GM21619 (cell line): ENCODE data around the gene UBAP2.
"Not testable (repeated sequence)": the region's sequence is repeated elsewhere in the genome, so short reads cannot be mapped to it uniquely, and the experiment has no call there.

Experiments used
- ATAC-seq: cut with Tn5 transposase; IDR thresholded peaks from one replicate; pipeline ENCODE4 v1.9.1; 2021; ENCODE audit not compliant: unreplicated experiment

UBAP2 gene

GRCh38 chr9:34049630-34050384 lies 1.1 kb upstream of the UBAP2 start:
- no peak for ATAC-seq

- ATAC-seq, result peak; percentile 29
These were observed 592 bp downstream of the UBAP2 start for GRCh38 chr9:34047864-34048726.

DNA sequence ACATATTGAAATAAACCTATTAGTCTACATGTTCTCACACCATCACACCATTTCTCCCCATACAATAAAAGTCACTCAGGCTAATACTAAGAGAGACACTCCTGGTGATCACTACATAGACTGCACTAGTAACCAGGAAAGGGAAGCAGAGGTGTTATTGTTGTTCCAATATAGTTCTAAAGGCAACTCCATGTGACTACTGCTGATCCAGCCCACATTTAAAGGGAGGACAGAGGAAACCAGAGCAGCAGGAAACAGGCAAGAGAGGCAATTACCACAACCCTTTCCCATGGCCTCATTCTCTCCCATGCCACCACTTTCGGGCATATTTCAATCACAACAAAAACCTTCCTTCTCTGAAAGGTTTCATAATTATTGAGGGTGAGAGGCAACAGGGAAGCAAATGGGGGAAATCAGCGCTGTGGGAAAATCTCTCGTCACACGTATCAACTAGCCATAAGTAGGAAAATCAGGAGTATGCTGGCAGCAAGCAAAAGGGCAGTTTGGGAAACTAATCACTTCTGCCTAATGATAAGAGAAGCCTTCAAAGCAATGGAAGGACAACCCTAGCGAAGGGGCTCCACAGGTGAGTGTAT lies 1.8 kb downstream of the UBAP2 start:
- ATAC-seq, result no peak

DNA sequence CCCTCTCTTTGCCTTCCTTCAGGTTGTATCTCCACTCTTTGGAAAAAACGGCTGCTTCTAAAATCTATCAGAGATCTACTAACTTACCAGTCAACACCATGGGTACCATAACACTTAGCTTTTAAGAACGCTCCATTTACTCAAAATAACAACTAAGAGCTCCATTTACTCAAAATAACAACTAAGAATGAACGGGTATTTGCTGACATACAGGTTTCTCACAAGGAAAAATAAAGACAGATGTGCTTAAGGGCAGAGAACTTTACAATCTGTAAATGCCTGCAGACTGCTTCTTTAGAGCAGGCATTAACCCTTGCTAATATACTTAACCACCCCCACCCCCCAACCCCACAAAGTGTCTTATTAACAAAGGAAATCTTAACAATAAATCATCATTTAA lies 2.8 kb downstream of the UBAP2 start:
- no peak for ATAC-seq

DNA sequence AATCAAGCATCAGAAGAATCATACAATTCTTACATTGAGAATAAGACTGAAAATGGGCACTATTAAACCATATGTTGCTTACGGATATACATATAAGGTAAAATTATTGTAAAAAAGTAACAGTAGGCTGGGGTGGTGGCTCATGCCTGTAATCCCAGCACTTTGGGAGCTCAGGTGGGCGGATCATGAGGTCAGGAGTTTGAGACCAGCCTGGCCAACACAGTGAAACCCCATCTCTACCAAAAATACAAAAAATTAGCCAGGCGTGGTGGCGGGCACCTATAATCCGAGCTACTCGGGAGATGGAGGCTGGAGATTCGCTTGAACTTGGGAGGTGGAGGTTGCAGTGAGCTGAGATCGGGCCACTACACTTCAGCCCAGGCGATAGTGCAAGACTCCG lies 6.6 kb downstream of the UBAP2 start:
- not testable (repeated sequence) for ATAC-seq

GRCh38 chr9:34038851-34039250 lies 9.8 kb downstream of the UBAP2 start:
- ATAC-seq, result not testable (repeated sequence)

GRCh38 chr9:34037626-34038025 lies 11.1 kb downstream of the UBAP2 start:
- no peak for ATAC-seq

- ATAC-seq, result no peak
These were observed 12.1 kb downstream of the UBAP2 start for GRCh38 chr9:34036625-34037024.

DNA sequence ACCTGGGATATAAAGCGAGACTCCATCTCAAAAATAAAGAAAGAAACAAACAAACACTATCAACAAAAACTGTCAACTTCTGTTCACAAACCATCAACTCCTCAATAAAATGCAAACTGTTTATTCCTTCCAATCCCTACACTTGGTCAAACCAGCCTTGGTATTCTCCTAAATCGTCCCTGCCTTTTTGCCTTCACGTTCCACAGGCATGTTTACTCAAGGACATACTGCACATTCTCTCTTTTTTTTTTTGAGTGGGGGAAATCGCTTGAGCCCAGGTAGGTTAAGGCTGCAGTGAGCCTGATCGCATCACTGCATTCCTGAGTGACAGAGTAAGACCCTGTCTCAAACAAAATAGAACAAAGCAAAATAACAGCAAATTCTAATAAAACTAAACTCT lies 13.0 kb downstream of the UBAP2 start:
- ATAC-seq, result no peak

GRCh38 chr9:34034698-34035065 lies 14.0 kb downstream of the UBAP2 start:
- no peak for ATAC-seq

DNA sequence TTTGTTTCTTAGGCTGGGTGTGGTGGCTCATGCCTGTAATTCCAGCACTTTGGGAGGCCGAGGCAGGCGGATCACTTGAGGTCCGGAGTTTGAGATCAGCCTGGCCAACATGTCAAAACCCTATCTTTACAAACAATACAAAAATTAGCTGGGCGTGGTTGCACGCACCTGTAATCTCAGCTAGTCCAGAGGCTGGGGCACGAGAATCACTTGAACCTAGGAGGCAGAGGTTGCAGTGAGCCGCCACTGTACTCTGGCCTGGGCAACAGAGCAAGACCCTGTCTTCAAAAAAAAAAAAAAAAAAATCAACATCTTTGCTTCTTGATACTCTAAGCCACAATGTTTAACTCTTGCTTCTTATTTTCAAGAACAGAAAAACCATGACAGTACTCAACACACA lies 16.1 kb downstream of the UBAP2 start:
- no peak for ATAC-seq

GRCh38 chr9:34027845-34028574 lies 20.7 kb downstream of the UBAP2 start:
- no peak for ATAC-seq

DNA sequence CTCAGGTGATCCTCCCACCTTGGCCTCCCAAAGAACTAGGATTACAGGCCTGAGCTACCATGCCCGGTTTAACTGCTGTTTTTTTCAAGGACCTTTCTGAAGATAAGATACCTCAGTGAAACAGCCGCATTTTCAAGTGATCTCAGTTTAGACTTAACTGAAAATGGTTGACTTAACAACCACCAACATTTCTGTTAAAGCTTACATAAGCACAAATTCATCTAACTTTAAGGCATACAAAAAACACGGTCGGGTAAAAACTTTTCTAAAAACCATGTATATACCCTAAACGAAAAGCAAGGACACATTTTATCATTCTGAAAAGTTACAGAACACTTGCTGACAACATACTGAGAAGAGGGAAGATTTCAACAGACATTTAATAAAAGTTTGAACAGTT lies 22.9 kb downstream of the UBAP2 start:
- no peak for ATAC-seq

DNA sequence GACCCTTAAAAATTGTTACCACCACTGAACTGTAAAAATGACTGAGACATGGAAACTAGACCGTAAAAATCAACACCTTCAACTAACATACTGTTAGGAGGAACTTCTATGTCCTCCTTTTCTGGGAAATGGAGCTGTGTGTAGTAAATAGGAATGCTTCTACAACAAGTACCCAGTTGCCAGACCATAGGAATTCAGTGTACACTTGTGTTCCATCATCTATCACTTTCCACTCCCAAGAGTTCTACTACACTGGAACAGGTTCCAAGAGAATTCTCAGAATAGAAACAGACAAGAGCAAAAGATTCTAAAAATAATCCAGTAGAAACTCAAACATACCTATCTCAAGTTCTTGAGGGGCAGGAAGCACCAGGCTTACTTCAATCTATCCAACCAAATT lies 23.6 kb downstream of the UBAP2 start:
- no peak for ATAC-seq

- not testable (repeated sequence) for ATAC-seq
These were observed 24.2 kb downstream of the UBAP2 start for GRCh38 chr9:34024476-34024875.

GRCh38 chr9:34016149-34016548 lies 32.5 kb downstream of the UBAP2 start:
- no peak for ATAC-seq

GRCh38 chr9:34010979-34011378 lies 37.7 kb downstream of the UBAP2 start:
- no peak for ATAC-seq

DNA sequence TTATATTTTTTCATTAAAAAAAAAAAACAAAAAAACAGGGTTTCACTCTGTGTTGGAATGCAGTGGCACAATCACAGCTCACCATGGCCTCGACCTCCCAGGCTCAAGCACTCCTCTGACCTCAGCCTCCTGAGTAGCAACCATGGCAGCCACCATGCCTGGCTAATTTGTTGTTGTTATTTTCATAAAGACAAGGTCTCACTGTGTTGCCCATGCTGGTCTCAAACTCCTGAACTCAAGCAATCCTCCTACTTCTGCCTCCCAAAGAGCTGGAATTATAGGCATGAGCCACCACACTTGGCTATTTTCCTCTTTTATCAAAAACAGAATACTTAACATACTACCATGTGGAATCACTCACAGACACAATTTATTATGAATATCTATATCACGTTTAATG lies 46.7 kb downstream of the UBAP2 start:
- ATAC-seq, result no peak

DNA sequence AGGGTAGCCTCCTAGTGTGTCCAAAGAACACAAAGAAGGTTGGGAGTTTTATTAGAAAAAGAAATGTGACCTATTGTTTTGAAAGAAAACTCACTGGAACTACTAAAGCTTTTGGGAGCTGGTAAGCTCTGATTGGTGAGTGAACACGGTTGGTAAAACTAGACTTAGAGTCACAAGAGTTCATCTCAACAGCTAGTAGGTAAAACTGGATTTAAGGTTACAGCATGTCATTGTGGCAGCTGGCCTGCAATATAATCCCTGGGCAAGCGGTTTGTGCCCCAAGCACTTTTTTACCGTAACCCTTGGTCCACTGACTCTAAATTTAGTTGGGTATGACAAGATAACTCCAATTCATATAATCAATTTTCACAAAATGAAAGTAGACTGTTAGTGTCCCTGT lies 47.4 kb downstream of the UBAP2 start:
- no peak for ATAC-seq

DNA sequence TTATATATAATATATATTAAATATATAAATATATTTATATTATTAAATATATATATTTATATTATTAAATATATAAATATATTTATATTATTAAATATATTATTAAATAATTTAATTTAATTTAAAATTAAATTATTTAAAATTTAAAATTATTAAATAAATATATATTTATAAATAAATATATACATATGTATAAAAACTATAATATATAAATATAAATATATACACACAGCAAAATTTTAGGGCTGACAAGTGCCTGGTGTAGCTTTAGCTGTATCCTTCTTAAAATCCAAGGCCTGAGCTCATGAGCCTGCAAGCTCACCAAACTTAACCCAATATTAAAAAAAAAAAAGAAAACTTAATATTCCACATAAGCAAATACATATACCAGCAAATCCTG lies 53.2 kb downstream of the UBAP2 start:
- no peak for ATAC-seq

DNA sequence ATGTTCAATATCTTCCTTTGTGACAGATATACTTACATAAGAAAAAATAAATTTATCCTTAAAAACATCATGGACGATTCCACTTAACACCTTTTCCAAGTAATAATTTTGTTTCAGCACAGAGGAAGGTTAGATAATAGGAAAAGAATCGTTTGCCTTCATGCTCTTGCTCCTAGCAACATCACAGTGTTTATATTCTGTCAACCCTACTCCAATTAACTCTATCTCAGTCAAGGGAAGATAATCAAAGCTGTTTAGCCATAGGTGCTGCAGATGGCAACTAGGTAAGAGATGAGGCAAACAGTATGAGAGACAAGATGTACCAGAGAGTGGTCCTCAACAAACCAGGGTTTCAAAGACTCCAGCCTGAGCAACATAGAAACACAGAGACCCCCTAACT lies 55.6 kb downstream of the UBAP2 start:
- ATAC-seq, result no peak
